ENCODE data around the gene ASIC5. TPM values are rescaled to one million over a fixed set of nuclear protein-coding genes. Genes with fewer than 3 reads are reported as not detected.

The ASIC5 gene
- total RNA-seq, 1 donor from 2014 or later, result not detected

GRCh38 chr4:155881555-155881954 is 15.5 kb upstream of the ASIC5 start:
- DNase-seq (ENCODE audit: low read depth), result no peak

GRCh38 chr4:155879767-155880166 is 13.7 kb upstream of the ASIC5 start:
- no peak for DNase-seq (ENCODE audit: low read depth)

DNA sequence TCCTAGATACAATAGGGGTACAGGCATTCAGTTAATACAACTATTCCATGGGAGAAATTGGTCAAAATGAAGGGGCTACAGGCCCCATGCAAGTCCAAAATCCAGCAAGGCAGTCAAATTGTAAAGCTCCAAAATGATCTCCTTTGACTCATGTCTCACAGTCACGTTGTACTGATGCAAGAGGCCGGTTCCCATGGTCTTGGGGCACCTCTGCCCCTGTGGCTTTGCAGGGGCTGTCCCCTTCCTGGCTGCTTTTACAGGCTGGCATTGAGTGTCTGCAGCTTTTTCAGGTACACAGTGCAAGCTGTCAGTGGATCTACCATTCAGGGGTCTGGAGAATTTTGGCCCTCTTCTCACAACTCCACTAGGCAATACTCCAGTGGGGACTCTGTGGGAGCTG is 12.5 kb upstream of the ASIC5 start:
- no peak for DNase-seq (ENCODE audit: low read depth)

- no peak for DNase-seq (ENCODE audit: low read depth)
These were observed 11.9 kb upstream of the ASIC5 start for GRCh38 chr4:155877971-155878370.

- no peak for DNase-seq (ENCODE audit: low read depth)
These were observed 9.8 kb upstream of the ASIC5 start for GRCh38 chr4:155875878-155876277.

- no peak for DNase-seq (ENCODE audit: low read depth)
These were observed 10.2 kb downstream of the ASIC5 start for GRCh38 chr4:155855897-155856296.

- DNase-seq (ENCODE audit: low read depth), result peak; percentile 50
These were observed 11.4 kb downstream of the ASIC5 start for GRCh38 chr4:155854582-155855226.

- DNase-seq (ENCODE audit: low read depth), result no peak
These were observed 12.9 kb downstream of the ASIC5 start for GRCh38 chr4:155853189-155853588.

DNA sequence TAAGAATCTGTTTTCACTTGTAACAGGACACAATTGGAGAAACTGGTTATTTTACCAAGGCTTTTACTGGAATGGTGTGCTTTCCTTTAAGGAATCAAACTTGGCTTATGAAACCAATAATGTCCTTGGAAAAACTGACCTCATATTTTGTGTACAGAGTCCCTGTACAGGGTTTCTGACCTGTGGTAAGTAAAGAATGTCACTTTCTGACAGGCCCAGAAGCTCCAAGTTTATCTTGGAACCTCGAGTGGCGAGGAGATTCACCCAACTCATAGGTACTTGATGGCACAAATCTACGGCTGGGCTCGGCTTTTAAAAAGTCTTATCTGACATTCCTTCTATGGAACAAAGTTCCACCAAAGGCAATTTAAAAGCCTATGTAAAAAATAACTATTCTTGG is 17.0 kb downstream of the ASIC5 start:
- no peak for DNase-seq (ENCODE audit: low read depth)

GRCh38 chr4:155846929-155847328 is 19.1 kb downstream of the ASIC5 start:
- no peak for DNase-seq (ENCODE audit: low read depth)

GRCh38 chr4:155842080-155842479 is 24.0 kb downstream of the ASIC5 start:
- DNase-seq (ENCODE audit: low read depth), result no peak

DNA sequence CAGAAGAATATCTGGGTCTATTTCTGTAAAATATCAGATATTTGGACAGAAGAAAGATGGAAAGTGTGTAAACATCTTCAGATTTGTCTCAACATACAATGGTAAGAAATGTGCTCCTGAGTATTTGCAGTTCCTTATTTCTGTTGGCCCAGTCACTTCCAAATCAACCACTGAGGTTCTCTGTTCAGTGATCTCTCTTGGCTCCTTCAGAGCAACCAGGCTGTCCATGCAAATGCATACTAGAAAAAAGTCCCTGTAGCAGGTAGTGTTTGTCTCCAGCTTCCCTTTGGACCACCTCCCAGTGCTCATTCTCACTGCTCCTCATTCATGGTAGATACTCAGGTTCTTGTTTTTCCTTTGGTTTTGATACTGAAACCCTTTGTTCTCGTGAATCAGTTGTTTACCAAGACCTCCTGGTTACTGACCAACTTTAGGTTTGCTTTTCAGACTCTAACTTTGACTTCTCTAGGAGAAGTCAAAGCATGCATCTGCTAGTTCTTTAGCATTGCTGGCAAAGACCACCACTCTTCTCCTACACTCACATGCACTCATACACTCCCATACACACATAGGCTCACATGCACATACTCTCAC is 28.8 kb downstream of the ASIC5 start:
- no peak for DNase-seq (ENCODE audit: low read depth)

DNA sequence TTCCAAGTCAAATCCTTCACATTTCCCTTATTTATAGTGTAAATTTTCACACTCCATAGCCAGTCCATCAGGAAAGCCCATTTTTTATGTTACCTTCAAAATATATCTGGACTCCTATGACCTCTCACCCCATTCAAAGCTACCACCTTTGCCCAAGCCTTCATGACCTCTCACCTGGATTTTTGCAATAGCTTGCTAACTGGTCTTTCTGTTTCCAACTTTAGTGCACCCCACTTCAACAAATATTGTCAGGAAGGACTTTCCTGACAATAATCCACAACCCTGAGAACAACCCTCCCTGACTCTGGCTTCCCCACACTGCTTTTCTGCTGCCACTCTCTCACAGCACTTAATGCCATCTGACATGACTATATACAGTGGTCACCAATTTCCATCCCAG is 33.4 kb downstream of the ASIC5 start:
- no peak for DNase-seq (ENCODE audit: low read depth)

GRCh38 chr4:155828628-155829027 is 37.4 kb downstream of the ASIC5 start:
- DNase-seq (ENCODE audit: low read depth), result no peak

GRCh38 chr4:155822572-155822971 is 43.5 kb downstream of the ASIC5 start:
- DNase-seq (ENCODE audit: low read depth), result no peak

DNA sequence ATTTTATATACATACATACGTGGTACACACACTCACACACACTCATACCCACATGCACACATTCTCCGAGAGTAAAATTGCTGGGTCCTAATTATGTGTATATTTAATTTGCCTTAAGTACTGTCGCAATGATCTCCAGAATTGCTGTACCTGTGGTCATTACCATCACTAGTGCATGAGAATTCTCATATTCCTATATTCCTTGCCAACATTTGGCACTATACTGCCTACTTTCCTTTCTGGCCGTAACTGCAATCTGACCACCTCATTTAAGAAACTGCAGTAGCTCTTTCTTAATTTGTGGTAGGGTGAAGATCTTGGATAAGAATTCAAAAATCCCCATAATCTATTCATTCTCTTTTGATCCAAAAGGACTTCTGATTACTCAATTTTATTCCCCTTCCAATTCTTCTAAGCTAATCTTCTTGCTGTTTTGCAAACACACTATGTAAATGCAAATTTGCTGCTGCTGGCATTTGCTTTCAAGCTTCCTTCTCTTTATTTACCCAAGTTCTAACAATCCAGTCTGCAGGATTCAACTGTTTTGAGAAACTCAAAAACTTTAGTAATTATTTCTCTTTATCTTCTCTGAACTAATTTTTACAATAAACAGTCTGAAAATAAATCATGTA is 45.1 kb downstream of the ASIC5 start:
- DNase-seq (ENCODE audit: low read depth), result no peak

- peak; percentile 40 for DNase-seq (ENCODE audit: low read depth)
These were observed 47.0 kb downstream of the ASIC5 start for GRCh38 chr4:155819066-155819465.

DNA sequence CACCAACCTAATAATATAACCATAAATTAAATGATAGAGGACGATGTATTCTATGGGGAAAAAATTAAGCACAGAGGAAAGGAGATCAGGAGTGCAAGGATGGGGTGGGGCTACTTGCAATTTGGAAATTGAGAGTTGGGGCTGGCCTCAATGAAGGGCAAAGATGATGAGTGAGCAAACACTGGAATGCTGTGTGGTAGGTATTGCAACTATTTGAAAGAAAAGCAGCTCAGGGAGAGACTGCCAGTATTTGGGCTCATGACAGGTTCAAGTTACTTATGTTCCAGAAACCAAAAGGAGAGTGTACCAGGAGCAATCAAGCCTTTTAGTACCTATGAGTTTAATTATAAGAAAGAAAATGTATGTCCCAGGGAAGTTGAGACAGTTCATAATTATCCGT is 47.4 kb downstream of the ASIC5 start:
- DNase-seq (ENCODE audit: low read depth), result no peak

DNA sequence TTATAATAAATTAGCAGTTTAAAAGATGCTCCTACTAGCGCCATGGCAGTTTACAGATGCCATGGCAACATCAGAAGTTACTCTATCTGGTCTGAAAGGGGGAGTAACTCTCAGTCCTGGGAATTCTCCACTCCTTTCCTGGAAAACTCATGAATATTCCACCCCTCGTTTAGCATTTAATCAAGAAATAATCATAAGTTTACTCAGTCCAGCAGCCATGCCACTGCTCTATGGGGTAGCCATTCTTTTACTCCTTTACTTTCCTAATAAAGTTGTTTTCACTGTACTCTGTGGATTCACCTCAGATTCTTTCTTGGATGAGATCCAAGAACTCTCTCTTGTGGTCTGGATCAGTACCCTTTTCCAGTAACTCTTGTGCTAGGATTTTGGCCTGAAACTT is 55.0 kb downstream of the ASIC5 start:
- no peak for DNase-seq (ENCODE audit: low read depth)

DNA sequence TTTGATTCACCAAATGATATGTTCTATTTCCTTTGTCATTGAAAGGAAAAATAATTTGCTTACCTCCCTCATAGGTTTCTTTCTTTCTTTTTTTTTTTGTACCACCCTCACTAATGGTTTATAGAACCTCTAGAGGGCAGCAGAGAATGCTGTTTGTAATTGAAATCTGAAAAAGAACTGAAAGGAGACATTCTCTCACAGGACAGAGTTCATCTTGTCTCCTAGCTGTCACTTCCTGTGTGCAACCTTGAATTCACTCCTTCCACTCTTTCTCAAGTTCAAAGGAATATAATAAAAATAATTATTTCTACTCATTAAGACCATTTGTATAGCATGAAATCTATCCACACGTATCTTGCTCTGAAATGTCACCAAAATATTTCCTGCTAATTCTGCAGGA is 56.2 kb downstream of the ASIC5 start:
- DNase-seq (ENCODE audit: low read depth), result peak; percentile 92

DNA sequence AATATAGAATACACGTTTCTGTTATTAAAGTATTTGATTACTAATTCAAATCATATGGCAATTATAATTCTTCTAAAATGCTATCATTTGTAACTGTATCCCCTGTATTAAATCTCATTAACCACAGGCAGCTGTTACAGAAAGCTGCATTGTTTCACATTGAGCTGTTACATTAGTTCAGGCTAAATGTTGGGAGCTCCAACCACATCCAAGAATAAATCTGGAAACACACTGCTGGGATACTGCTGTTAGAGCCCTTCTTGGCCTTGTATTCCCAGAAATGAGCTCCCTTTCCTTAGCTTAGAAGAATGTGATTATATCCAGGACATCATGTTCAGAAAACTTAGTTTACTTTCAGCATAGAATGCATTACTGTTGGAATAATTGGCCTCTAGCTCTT is 59.1 kb downstream of the ASIC5 start:
- DNase-seq (ENCODE audit: low read depth), result peak; percentile 96

DNA sequence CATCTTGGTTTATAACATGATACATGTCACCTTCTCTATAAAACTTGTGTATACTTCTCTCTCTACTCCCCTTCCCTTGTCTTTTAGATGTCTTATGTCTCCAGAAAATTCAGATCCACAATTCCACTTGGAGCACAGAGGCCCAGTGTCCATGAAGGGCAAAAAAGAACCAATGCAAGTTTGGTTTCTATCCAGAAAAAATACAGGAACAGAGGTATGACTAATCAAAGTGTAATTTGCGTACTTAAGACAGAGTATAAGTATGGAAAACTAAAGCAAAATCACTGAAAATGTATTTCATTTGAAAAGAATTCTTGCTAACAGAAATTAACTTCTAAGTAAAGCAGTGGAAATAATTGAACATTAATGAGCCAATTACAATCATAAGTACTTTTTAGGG is 61.1 kb downstream of the ASIC5 start:
- peak; percentile 41 for DNase-seq (ENCODE audit: low read depth)
